GM20431 (cell line): ENCODE data around the gene RAE1.

Experiments
- in situ Hi-C: fragments of 300-500 bp; cut with MseI, MboI; formaldehyde crosslinking; loops from one replicate; pipeline ENCODE4 v1.15.0; 2020; ENCODE audit warnings: low sequenced_read_pairs; ENCODE audit not compliant: unreplicated experiment

The RAE1 gene

GRCh38 chr20:57422254-57422653, 71.2 kb downstream of the RAE1 start:
- in situ Hi-C loops = no loop called here

GRCh38 chr20:57425150-57426013, 74.3 kb downstream of the RAE1 start:
- in situ Hi-C loops = no loop called here

GRCh38 chr20:57426271-57426689, 75.2 kb downstream of the RAE1 start:
- in situ Hi-C loops = no loop called here

GRCh38 chr20:57426831-57427230, 75.8 kb downstream of the RAE1 start:
- in situ Hi-C loops = no loop called here

GRCh38 chr20:57428324-57429158, 77.5 kb downstream of the RAE1 start:
- in situ Hi-C loops = no loop called here
